ENCODE data around the gene C16orf46.
"Not testable (repeated sequence)": the region's sequence is repeated elsewhere in the genome, so short reads cannot be mapped to it uniquely, and the experiment has no call there.

C16orf46 gene, protein sequence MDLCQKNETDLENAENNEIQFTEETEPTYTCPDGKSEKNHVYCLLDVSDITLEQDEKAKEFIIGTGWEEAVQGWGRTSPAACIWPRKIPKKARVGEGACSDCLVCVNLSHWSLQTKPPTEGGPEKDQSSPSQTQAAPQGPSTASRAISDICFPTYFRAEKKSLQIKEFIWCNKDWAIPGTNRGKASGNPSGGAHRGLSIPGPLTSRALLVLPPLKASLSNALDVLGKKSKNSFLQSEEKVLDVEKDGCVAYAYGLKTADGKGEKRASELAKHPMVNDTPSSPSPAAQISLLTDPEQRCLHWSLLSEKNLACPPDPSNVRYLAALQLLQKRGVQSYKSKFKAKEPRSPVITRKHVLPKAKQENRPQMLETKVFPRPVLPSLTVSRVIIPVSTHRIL

DNA sequence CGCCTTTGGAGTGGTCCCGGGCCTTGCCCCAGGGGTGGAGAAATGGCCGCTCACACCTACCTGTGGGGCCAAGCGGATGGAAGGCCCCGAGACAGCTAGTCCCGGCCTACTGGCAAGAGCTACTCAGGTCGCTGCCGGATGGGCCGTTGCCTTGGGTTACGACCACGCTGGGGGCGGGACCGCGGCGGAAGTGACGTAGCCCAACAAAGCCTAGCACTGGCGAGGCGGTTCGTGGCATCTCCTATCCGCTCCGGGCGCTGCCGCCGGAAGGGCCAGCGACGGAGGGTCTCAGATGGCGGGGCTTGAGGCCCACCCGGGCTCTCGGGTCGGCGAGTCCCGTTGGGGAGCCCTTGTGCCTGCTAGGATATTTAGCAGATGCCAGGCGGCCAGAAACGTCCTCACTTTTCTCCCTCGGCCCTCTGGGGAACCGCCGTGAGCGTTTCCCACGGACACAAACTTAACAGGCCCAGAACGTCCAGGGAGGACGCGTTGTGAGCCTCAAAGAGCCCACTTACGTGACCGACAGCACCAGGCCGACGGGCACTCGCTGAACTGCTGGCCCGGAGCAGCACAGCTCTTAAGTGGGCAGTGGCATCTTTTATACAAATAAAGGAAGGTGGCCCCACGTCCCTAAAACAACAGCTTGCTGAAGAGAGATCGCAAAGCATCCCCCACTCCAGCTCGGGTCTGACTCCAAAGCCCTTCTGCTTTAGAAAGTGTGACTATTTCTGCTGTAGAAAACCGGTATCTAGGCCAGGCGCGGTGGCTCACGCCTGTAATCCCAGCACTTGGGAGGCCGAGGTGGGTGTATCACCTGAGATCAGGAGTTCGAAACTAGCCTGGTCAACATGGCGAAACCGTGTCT, at the start of gene C16orf46:
C16orf46 (minus strand) TSS at position 163 of the 865 bp plus-strand sequence. CDS start 13,283 bp downstream, outside the sequence.
- peak; percentile 93 to 96 (median 94) for DNase-seq (ENCODE audit: low read depth in 4 of 4, low spot score in 1 of 4)

DNA sequence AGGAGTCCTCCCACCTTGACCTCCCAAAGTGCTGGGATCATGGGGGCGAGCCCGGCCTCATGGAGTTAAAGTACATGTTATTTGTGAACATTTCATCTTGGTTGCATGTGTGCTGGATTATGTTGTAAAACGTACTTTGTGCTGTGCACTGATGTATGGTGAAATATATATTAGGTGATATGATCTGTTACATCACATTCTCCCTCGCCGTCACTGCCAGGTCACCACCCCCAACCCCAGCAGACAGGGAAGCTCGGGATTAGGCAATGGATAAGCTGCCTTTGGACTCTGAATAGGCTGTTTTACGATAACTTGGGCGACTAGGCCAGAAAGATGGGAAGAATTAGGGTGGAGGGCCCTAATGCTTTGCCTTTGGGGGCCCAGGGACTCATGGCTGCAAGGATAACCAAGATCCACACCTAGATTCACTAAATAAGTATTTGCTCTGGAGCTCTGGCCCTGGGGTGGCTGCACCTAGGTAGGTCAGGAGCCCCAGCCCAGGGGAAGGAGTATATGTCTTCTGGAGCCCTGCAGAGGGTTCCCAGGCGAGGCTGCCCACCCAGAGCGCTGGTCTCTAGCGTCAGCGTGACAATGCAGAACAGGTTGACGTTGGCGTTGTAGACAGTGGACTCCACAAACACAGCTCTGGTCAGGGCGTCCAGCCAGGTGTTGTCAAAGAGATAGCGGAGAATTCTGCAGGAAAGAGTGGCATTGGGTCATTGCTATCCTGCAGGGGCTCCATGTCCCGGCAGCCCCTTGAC, 46.2 kb upstream of the C16orf46 start:
- DNase-seq (ENCODE audit: low read depth in 4 of 4, low spot score in 1 of 4), result no peak

DNA sequence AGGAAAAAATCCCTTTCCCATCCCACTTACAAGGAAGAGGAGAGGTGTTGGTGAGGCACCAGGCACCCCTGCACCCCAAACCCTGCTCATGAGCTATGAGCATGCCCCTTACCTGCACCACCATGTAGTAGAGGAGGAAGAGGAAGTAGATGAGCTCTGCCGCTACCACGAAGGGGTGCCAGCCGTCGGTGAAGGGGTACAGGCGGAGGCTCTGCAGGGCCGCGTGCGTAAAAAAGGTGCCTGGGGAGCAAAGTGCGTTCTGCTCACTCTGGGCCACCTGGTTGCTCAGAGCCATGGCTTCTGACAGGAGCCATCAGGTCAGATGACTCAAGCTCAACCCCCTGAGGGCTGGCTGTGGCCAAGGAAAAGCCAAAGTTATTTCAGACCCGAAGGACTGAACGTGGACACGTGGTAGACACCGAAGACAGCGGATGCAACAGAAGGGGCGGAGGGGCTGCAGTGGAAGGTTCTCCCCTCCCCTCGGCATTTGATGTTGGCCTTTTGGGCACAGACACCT, 44.5 kb upstream of the C16orf46 start:
- no peak for DNase-seq (ENCODE audit: low read depth in 4 of 4, low spot score in 1 of 4)

DNA sequence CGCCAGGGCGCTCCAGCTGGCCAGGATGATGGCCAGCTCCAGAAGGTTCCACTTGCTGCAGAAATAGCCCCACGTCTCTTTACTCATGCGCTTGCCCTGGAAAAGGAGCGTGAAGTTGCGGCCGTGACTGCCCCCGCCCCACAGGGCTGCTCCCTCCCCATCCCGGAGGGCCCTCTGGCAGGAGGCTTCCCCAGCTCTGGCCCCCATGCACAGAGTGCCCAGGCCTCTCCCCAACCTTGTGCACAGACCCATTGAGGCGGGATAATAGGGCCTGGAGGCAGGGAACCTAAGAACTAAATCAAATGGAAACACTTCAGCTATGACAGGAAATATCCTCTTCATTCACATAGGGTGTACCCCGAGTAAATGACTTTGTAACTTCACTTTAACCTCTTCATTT, 40.4 kb upstream of the C16orf46 start:
- DNase-seq (ENCODE audit: low read depth in 4 of 4, low spot score in 1 of 4), result no peak

DNA sequence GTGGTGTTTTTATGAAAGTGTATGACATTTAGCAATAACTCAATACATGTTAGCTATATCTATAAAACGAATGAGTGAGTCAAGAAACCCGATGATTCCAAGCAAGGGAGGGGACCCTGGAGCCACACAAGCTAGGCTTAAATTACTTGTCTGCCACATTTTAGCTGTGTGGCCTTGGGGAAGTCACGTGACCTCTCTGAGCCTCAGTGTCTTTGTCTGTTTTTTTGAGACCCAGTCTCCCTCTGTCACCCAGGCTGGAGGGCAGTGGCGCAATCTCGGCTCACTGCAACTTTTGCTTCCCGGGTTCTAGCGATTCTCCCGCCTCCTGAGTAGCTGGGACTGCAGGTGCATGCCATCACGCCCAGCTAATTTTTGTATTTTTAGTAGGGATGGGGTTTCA, 39.2 kb upstream of the C16orf46 start:
- DNase-seq (ENCODE audit: low read depth in 4 of 4, low spot score in 1 of 4), result no peak

DNA sequence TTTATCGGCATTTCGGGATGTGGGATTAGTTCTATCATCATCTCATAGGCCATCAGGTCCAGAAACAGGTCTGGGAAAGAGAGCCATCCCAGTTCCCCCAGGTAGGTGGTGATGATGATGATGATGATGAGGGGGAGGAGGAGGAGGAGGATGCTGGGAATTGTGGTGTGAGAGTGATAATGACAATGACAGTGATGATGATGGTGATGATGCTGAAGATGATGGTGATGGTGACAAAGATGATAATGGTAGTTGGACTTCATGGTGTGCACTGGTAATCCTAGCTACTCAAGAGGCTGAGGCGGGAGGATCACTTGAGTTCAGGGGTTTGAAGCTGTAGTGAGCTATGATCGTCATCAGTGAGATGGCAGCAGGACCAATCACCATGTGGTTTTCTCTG, 35.4 kb upstream of the C16orf46 start:
- no peak for DNase-seq (ENCODE audit: low read depth in 4 of 4, low spot score in 1 of 4)

DNA sequence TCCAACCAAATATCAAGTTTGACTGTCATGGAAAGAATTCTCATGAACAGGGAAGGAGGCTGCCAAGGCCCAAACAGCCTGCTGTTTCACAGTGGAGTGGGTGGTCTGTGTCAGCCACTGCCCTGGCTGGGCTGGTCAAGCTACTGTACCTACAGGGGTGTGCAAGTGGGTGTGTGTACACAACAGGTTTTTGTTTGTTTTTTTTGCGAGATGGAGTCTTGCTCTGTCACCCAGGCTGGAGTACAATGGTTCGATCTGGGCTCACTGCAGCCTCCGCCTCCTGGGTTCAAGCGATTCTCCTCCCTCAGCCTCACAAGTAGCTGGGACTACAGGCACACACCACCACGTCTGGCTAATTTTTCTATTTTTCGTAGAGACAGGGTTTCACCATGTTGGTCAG, 32.2 kb upstream of the C16orf46 start:
- DNase-seq (ENCODE audit: low read depth in 4 of 4, low spot score in 1 of 4), result not testable (repeated sequence)

DNA sequence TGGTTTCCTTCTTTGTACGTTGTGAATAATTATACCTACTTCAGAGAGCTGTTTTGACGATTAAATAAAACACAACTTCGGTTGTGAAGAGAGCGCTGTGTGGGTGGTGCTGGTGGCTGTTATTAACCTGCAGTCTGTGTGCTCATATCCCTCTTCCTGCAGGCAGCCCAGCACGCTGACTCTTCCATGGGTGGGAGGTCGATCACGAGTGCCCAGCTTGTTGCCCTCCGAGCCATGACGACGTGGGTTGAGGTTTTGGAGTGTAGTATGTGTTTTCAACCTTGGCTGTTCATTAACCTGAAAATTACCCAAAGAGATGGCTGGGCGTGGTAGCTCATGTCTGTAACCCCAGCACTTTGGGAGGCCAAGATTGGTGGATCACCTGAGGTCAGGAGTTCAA, 30.5 kb upstream of the C16orf46 start:
- DNase-seq (ENCODE audit: low read depth in 4 of 4, low spot score in 1 of 4), result no peak

DNA sequence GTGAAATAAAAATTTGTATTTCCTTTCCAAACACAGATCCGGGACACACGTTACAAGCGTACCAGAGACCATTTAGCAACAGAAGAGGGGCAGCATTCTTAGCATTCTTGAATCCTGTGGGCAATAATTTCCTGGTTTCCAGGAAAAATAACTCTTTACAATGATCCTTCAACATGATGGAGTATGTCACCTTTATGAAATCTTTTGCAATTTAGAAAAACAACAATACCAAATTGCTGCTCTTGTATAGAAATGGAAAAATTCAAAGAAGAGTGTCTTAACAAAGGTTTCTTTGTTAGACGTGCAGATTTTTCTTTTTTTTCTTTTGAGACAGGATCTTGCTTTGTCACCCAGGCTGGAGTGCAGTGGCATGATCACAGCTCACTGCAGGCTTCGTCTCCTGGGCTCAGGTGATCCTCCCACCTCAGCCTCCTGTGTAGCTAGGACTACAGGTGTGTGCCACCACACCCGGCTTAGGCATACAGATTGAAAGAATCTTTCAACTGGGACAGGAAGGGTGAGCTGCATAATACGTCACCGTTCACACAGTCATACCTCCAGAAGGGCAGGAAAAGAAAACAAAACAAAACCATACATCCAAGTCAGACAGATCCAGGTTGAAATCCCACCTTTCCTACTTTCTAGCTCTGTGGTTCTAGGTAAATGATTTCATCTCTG, 29.9 kb upstream of the C16orf46 start:
- DNase-seq (ENCODE audit: low read depth in 4 of 4, low spot score in 1 of 4), result no peak

DNA sequence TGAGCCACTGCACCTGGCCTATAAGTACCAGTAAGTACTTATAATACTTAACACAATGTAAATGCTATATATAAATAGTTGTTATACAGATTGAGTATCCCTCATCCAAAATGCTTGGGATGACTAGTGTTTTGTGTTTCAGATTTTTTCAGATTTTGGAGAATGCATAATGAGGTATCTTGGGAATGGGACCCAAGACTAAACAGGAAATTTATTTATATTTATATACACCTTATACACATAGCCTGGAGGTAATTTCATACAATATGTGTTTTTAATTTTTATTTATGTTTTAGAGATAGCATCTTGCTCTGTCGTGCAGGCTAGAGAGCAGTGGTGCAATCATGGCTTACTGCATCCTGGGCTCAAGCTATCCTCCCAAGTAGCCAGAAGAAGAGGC, 28.9 kb upstream of the C16orf46 start:
- no peak for DNase-seq (ENCODE audit: low read depth in 4 of 4, low spot score in 1 of 4)

DNA sequence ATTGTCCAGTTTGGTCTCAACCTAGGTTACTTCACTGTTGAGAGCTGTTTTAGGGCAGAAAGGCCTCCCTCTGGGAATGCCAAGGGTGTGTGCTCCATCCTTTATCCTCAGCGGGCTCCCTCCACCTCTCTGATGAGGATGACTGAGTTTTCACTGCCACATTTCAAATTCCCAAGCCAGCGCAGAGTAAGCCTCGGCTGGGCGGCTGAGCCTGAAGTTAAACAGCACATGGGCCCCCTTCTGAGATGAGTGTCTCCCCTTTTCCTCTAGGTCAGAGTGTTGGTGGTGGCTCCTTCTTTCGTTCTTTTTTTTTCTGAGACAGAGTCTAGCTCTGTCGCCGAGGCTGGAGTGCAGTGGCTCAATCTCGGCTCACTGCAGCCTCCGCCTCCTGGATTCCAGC, 24.7 kb upstream of the C16orf46 start:
- DNase-seq (ENCODE audit: low read depth in 4 of 4, low spot score in 1 of 4), result no peak

DNA sequence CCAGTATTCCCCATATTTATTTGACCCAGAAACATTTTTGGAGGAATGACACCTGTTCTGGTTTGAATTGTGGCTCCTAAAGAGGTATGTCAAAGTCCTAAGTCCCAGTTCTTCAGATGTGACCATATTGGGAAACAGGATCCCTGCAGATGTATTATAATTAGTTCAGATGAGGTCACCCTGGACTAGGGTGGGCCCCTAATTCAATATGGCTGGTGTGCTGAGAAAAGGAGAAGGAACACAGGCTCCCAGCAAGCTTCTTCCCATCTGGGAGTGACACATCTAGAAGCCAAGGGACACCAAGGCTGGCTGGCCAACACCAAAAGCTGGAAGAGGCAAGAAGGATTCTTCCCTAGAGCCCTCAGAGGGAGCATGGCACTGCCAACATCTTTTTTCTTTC, 22.9 kb upstream of the C16orf46 start:
- DNase-seq (ENCODE audit: low read depth in 4 of 4, low spot score in 1 of 4), result no peak

DNA sequence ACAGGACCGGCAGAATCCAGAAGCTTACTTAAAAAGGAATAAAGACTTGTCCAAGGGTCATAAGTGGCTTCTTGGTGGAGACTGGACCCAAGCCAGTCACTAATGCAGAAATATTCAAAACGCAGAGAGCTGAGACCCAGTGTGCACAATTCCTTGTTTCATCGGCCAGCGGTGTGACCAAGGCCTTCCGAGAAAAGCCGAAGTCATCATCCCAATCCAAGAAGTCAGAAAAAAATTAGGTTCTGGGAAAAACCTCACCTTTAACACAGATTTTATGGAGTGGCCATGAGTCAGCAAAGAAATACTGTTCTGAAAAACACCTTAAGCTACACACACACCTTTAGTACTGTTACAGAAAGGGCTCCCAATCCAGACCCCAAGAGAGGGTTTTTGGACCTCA, 20.2 kb upstream of the C16orf46 start:
- no peak for DNase-seq (ENCODE audit: low read depth in 4 of 4, low spot score in 1 of 4)

DNA sequence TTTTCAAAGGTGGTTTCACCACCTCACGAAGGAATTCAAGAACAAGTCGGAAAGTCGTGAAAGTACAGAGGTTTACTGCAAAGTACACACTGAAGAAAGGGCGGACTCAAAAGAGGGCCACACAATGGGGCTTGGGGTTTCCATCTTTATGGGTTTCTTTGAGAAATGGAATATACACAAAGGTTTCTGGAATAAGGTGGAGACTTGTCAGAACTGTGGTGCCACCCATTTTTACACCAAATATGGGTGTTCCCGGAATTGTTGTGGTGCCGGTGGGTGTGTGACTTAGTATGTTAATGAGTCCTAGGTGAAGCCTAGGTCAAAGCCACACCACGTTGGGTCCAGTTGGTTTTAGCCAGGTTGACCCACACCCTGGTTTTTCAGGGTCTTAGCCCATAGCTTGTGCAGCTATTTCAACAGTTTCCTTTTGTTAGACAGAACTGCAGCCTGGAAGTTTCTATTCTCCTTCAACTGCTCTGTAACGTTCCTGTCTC, 19.7 kb upstream of the C16orf46 start:
- DNase-seq (ENCODE audit: low read depth in 4 of 4, low spot score in 1 of 4), result no peak

DNA sequence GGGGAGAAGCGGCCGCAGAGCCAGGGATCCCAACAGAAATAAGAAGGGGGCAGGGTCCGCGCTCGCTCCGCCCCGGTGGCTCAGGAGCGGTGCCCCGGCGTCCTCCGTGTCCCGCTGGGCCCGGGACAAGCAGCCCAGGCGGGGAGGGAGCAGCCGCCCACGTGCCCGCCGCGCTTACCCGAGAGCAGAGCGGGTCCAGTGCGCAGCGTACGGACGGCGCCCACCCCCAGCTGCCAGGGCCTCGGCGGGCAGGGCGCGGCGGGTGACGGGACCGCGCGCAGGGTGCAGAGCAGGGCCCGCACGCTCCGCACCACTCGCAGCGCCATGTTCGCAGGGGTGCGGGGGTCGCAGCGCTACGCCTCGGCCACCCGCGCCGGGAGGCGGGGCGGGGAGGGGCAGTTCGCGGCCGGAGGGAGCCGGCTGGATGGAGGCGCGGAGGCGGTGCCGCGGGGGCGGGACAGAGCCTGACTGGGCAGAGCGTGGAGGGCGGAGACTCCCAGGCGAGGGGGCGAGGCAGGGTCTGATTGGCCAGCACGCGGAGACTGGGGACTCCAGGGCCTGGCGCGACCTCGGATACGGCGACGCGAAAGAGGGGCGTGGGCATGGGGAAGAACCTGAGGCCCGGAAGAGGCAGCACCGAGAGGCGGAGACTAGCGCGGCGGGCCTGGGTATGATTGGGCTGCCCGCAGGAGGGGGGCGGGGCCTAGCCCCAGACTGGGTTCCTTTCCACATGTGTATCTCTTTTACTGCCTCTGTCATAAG, 19.1 kb upstream of the C16orf46 start, which contains the start of gene GCSH:
GCSH (minus strand) TSS at position 443 of the 762 bp plus-strand sequence; CDS start at position 326, 117 bp downstream.
- DNase-seq (ENCODE audit: low read depth in 4 of 4, low spot score in 1 of 4), result peak; percentile 93 to 97 (median 96)

DNA sequence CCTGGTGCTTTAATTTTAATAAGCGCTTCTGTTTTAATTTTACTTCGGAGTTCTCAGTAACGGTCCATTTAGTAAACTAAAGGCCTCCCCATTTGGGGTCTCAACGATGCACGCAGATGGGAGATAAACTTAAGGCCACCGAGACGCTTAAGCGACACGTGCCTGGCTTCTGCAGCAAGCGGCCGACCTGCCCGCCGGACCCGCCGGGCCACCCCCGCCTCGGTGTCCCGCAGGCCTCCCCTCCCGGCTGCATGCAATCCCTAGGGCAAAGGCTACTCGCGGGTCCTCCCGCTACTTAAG, 18.6 kb upstream of the C16orf46 start:
- DNase-seq (ENCODE audit: low read depth in 4 of 4, low spot score in 1 of 4), result no peak

DNA sequence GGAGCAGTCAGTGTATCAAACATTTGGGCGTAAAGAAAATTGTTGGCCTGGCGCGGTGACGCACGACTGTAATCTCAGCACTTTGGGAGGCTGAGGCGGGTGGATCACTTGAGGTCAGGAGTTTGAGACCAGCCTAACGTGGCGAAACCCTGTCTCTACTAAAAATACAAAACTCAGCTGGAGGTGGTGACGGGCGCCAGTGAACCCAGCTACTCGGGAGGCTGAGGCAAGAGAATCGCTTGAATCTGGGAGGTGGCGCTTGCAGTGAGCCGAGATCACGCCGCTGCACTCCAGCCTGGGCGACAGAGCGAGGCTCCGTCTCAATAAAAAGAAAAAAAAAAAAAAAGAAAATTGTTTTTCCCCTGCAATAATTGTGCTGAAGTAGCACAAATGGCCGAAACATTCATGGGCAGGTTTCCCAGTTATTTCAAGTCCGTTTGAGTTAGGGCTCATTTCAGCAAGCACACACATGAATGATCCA, 17.8 kb upstream of the C16orf46 start:
- DNase-seq (ENCODE audit: low read depth in 4 of 4, low spot score in 1 of 4), result no peak

DNA sequence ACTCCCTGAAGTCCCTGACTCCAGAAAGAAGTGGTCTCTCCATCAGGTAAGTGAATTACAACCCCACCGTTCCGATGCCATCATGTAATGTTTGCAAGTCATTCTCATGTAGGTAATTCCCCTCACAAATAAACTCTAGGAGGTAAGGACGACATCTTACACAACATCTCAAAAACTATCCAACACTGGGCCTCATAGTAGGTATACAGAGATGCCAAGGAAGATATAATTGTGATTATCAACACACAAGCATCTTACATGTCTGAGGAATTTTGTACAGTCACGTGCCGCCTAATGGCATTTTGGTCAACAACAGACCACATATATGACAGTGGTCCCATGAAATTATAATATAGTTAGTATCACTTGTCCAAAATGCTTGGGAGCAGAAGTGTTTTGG, 11.8 kb upstream of the C16orf46 start:
- no peak for DNase-seq (ENCODE audit: low read depth in 4 of 4, low spot score in 1 of 4)

DNA sequence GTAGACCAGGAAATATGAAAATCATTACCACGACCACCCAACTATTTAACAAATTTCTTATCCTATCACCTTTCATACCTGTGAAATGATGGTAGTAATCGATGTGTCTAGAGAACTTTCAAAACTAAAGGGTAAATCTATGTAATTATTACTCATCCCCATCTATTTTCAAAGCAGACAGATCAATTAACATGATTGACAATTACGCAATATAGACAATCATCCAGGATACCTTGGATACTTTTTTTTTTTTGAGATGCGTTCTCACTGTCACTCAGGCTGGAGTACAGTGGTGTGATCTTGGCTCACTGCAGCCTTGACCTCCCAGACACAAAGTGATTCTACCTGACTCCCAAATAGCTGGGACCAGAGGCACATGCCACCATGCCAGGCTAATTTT, 4.0 kb upstream of the C16orf46 start:
- DNase-seq (ENCODE audit: low read depth in 4 of 4, low spot score in 1 of 4), result no peak

DNA sequence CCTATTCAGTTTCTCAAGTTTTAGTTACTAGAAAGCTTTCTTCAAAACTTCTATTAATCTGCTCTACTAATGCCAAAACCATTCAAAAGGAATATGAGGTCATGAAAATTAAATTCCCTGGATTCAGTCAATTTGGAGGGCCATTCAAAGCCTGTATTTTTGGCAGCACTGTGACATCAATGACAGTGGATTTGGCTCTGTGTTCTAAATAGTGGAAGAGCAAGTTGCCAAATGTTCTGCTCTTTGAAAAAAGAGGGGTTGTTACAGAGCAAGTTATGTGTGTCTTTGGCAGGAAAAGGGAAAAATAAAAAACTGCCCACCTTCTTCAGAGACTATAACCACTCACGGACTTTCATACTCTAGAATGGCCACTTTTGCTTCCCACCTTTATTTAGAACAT, 3.2 kb upstream of the C16orf46 start:
- no peak for DNase-seq (ENCODE audit: low read depth in 4 of 4, low spot score in 1 of 4)

All from stimulated activated CD4-positive, alpha-beta T cell treated with anti-CD3 and anti-CD28 coated beads, Interleukin-1b, Interleukin-23, amount 100 ng/mL, for 24 hours (primary cell).